ENCODE measurements around the gene EGFLAM.

- TF ChIP-seq, protein P1, sequence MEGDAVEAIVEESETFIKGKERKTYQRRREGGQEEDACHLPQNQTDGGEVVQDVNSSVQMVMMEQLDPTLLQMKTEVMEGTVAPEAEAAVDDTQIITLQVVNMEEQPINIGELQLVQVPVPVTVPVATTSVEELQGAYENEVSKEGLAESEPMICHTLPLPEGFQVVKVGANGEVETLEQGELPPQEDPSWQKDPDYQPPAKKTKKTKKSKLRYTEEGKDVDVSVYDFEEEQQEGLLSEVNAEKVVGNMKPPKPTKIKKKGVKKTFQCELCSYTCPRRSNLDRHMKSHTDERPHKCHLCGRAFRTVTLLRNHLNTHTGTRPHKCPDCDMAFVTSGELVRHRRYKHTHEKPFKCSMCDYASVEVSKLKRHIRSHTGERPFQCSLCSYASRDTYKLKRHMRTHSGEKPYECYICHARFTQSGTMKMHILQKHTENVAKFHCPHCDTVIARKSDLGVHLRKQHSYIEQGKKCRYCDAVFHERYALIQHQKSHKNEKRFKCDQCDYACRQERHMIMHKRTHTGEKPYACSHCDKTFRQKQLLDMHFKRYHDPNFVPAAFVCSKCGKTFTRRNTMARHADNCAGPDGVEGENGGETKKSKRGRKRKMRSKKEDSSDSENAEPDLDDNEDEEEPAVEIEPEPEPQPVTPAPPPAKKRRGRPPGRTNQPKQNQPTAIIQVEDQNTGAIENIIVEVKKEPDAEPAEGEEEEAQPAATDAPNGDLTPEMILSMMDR (IDR thresholded peaks at IDR 0.05; ENCODE audit: poor library complexity) = no peak
- no peak for TF ChIP-seq EZH2 (IDR thresholded peaks at IDR 0.05; ENCODE audit: borderline replicate concordance)
- TF ChIP-seq EZH2phosphoT487 (IDR thresholded peaks at IDR 0.05; ENCODE audit: low read depth, severe bottlenecking, unreplicated experiment) = no peak
Observed at GRCh38 chr5:38471709-38472108, 213.3 kb downstream of the EGFLAM start.
